ENCODE data around the gene MYO18B. TPM values are rescaled to one million over a fixed set of nuclear protein-coding genes. Genes with fewer than 3 reads are reported as not detected.

MYO18B gene
- total and polyA plus RNA-seq, 2 of the 8 experiments (the other 6 are each of a cell fraction or from before 2014, with no cell fraction given) = 0.62 to 0.78 TPM

- TF ChIP-seq SAP30 (IDR thresholded peaks at IDR 0.05; ENCODE audit: insufficient read depth, insufficient replicate concordance, low read length) (no peak), USF2 (IDR thresholded peaks at IDR 0.05; ENCODE audit: low read length) (no peak), SIX5 (IDR thresholded peaks at IDR 0.05; ENCODE audit: low read depth, low read length) (no peak), CTBP2 (IDR thresholded peaks at IDR 0.05; ENCODE audit: borderline replicate concordance, insufficient read depth, insufficient read length, low read length) (no peak), NANOG (IDR thresholded peaks at IDR 0.05; ENCODE audit: insufficient read depth, low read depth, low read length, poor library complexity, severe bottlenecking) (no peak), RXRA (IDR thresholded peaks at IDR 0.05; ENCODE audit: insufficient read depth, low read depth, low read length) (no peak)
Observed at GRCh38 chr22:25942115-25942855, 200.3 kb downstream of the MYO18B start (continued).
